GM21515 (cell line): Measurements from ENCODE around the gene KIF2C.
A peak's percentile ranks its signal among the peaks of the same experiment; 100 is the strongest.

ENCODE experiments used
- ATAC-seq: cut with Tn5 transposase; IDR thresholded peaks from one replicate; pipeline ENCODE4 v1.9.1; 2021; ENCODE audit not compliant: unreplicated experiment

Gene KIF2C

GRCh38 chr1:44775078-44775929 lies 35.7 kb downstream of the KIF2C start, which contains the start of gene RPS8:
Gene RPS8, plus strand, starts transcription at chr1:44775540. Its CDS starts 57 bp downstream, at chr1:44775597.
- ATAC-seq, result peak; percentile 82

- no peak for ATAC-seq
Observed at GRCh38 chr1:44775930-44776729, 36.5 kb downstream of the KIF2C start.

DNA sequence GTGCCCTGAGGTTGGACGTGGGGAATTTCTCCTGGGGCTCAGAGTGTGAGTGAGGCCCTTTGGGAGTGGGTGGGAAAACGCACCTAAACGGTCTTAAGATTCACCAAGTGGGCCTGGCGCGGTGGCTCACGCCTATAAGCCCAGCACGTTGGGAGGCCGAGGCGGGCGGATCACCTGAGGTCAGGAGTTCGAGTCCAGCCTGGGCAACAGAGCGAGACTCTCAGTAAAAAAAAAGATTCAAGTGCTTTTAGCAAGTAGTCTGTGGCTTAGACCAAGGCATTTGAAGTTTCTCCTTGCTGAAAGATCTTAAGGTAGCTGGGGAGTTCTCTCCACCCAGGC lies 37.1 kb downstream of the KIF2C start:
- ATAC-seq, result no peak

DNA sequence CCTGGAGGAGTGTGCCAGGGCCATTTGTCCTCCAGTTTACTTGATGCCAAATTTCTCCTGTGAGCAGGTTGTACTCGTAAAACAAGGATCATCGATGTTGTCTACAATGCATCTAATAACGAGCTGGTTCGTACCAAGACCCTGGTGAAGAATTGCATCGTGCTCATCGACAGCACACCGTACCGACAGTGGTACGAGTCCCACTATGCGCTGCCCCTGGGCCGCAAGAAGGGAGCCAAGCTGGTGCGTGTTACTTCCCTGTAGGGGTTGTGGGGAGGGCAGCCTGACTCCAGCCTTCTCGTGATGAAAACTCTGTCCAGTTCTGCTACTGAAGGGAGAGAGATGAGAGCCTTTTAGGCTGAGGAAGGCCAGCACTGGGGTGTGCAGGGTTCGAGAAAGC lies 37.9 kb downstream of the KIF2C start:
- no peak for ATAC-seq

DNA sequence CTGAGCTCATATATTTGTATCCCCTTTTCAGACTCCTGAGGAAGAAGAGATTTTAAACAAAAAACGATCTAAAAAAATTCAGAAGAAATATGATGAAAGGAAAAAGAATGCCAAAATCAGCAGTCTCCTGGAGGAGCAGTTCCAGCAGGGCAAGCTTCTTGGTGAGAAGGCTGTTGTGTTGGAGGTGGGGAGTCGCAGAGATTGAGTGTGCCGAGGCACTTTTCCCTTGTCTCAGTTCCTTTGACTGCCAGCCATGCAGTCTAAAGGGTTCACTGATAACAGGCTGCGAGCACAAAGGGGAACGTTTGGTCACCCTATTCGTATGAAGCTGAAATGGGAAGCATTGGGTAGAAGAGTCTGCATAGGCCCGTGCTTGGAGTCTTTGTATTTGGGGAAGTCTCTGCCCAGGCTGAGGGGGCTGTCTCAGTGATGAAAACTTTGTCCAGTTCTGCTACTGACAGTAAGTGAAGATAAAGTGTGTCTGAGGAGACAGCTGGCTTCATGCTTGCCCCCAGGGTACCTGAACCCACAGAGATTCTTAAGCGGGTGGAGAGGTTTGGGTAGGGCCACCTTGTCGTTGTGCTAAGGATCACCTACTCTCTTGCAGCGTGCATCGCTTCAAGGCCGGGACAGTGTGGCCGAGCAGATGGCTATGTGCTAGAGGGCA lies 38.5 kb downstream of the KIF2C start:
- ATAC-seq, result no peak

DNA sequence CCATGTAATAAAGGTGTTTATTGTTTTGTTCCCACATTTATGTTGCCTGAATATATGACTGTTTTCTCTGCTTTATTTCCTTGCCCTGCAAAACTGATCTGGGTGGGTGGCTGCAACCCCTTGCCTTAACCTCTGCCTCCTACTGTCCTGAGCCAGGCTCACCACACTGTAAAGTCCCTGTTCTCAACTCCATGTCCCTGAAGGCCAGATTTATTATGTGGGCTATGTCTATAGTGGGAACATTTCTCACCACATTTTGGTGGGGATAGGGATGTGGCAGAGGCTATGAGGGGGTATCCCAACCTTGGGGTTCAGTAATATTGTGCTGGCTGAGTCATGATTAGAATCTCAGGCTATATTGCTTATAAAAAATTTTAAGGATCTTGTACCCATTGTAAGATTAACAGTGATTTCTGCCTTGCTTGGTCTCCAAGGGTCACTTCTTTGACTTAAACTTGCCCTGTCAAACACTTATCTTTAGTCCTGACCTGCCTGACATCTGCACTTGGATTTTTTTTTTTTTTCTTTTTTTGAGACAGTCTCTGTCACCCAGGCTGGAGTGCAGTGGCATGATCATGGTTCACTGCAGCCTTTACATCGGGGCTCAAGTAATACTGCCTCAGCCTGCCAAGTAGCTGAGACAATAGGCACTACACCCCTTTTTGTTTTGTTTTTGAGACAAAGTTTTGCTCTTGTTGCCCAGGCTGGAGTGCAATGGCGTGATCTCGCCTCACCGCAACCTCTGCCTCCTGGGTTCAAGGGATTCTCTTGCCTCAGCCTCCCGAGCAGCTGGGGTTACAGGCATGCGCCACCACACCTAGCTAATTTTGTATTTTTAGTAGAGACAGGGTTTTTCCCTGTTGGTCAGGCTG lies 39.3 kb downstream of the KIF2C start:
- no peak for ATAC-seq

- ATAC-seq, result no peak
Observed at GRCh38 chr1:44780583-44781121, 41.0 kb downstream of the KIF2C start.

DNA sequence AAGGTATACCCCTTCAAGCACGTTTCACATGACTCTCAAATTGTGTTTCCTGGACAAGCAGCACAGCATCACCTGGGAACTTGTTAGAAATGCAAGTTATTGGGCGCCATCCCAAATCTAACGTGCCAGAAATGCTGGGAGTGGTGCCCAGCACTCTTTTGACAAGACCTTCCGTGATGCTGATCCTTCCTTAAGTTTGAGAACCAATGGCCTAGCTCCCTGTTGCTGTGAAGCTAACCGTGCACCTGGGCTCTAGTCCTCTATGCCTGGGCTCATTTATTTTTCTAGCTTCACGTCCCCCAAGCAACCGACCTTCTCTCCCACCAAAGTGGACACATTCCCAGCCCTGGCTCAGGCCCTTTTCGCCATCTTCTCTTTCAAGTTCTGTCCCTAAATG lies 44.1 kb downstream of the KIF2C start:
- ATAC-seq, result no peak

DNA sequence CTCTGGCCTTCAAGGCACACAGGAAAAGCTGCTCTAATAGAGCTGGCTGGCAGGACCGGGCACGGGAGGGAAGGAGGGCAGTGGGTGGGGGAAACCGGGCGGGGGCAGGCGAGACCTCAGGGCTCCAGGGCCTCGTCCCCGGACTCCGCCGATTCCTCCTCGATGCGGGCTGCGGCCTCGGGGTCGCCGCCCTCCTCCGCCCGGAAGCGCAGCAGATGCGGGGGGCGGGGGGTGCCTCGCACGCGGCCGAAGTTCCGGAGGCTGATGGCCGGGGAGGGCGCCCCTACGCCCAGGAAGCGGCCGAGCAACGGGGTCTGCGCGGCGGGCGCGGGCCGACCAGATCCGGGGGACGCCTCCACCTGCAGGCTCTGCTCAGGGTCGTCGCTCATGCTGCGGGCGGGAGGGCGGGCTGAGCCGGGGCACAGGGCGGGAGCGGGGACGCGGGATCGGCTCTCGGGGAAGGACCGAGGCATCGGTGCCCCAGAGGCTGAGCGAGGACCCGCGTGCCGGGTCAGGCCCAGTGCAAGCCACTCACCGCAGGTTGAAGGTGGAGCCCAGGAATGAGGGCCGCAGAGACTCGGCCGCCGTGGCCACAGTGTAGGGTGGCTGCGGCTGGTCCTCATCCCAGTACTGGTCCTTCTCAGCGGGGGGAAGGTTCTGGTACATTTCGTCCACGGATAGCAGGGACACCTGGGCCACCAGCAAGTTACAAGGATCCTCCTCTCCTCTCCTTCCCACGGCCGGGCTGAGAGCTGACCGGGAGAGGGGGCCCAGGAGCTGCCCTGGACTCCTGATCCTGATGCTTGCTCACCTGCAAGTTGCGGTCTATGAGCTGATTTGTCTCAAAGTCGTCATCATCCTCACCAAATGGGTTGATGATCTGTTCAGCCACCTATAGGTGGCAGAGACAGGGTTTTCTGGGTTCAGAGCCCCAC lies 44.7 kb downstream of the KIF2C start:
- no peak for ATAC-seq

GRCh38 chr1:44785029-44785380 lies 45.4 kb downstream of the KIF2C start:
- ATAC-seq, result no peak

DNA sequence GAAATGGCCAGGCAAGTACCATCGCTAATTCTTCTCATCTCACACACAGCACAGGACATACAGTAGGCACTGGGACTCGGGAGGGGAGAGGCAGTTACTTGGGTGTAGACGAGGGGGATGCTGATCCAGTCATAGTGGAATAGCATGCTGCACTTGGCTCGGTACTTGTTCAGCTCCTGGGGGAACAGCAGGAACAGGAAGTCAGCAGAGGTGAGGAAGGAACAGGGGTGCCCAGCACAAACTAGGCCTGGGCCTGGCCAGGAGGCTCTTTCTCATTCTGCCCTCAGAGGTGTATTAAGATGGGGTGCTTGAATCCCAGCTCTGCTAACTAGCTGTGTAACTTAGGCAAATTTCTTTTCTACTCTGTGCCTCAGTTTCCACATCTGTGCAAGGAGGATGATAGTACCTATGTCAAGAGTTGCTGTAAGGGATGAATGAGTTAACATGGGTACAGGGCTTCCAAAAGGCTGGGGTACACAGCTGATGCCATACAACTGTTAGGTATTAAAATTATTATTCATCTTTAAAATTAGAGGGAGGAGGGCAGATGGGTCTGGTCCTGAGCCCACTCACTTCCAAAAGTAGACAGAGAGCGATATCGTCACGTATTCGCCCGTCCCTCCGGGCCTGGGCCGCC lies 46.0 kb downstream of the KIF2C start:
- no peak for ATAC-seq

- ATAC-seq, result no peak
Observed at GRCh38 chr1:44786138-44786840, 46.7 kb downstream of the KIF2C start.

DNA sequence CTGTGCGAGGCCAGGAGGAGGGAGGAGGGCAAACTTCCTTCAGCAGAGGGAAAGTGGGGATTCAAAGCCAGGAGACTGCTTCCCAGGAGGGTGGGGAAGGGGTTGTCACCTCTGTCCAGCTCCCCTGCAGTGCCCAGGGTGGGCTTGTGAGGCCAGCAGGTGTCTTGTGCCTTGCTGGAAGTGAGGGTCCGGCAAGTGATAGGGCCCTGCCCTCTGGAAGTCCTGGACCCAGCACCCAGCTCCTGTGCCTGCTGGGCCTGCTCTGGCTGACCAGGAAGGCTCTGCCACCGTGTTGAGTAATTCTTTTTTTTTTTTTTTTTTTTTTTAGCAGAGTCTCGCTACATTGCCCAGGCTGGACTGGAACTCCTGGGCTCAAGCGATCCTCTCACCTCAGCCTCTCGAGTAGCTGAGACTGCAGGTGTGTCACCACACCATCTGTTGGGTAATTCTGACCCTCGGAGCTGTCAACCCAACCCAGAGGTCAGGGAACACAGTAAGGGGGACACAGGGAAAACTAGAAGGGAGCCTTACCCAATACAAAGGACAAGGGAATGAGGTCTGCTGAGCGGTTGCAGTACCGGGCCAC lies 47.3 kb downstream of the KIF2C start:
- ATAC-seq, result no peak

DNA sequence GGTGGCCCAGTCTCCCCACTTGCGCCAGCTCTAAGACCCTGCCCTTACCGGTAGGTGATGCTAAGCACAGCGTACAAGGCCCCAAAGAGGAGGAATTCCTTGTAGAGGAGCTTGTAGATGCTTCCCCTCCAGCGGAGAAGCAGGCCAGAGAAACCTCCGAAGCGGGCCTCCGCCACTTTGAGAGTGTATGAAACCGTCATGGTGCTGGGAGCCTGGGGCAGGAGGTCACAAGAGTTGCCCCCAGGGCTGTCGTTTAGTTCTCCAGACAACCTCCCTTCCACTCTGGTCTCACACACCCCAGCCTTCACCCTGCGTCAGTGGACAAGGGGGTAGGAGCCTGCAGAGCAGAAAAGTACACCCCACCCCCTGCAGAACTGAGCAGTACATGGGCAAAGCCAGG lies 47.9 kb downstream of the KIF2C start:
- ATAC-seq, result no peak

GRCh38 chr1:44788120-44788860 lies 48.7 kb downstream of the KIF2C start, which contains the start of gene BEST4:
Gene BEST4, minus strand, starts transcription at chr1:44788170. Its CDS starts 465 bp downstream, at chr1:44787705.
- ATAC-seq, result no peak

- no peak for ATAC-seq
Observed at GRCh38 chr1:44790968-44791801, 51.5 kb downstream of the KIF2C start.
